ENCODE measurements around the gene ALOX5. TPM values are rescaled to one million over a fixed set of nuclear protein-coding genes. Genes with fewer than 3 reads are reported as not detected.

The ALOX5 gene
- polyA plus RNA-seq, 4 donors, result 7.4 to 20.9 (median 13.8) TPM

DNA sequence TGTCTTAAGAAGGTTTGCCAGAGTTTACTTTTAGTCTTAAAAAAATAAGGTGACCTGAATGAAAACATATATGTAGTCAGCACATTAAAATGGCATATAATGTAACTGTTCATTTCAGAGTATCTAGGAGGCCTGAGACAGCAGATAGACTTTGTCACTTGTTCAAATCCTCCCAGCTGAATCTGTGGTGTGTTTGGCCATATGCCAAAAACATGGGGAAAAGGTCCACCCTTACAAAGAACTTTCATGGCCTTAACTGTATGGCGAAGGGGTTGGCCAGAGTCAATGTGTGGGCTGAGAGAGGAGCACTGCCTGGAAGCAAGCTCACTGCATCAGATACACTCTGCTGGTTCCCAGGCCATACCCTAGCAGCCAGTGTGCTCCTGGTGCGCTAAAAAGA lies 113.7 kb downstream of the ALOX5 start:
- no peaks in the 10 kb centered on the region for H3K27me3 ChIP-seq (ENCODE audit: control insufficient read depth in 3 of 3, insufficient read depth in 3 of 3, low read length in 3 of 3)
- H3K4me1 ChIP-seq (ENCODE audit: control insufficient read depth in 3 of 3, insufficient read depth in 2 of 3, low read depth in 1 of 3, low read length in 2 of 3), result no peaks in the 10 kb centered on the region
- 88 to 97% (median 96%) methylated on average over 2 of the region's 2 CpGs for WGBS, 3 donors
- no peak overlapping the region for H3K27ac ChIP-seq (ENCODE audit: low read depth in 1 of 3, low read length in 2 of 3)
- peaks cover 0 to 15% (median 2%) of the 10 kb centered on the region in 3 donors for H3K36me3 ChIP-seq (ENCODE audit: control insufficient read depth in 3 of 3, insufficient read depth in 2 of 3, low read depth in 1 of 3, low read length in 3 of 3)
- peaks cover 0 to 11% of the 10 kb centered on the region in 2 donors for H3K9me3 ChIP-seq (ENCODE audit: control insufficient read depth in 2 of 2, insufficient read depth in 1 of 2, low read depth in 1 of 2, low read length in 1 of 2)
- H3K4me3 ChIP-seq (ENCODE audit: low read depth in 1 of 3, low read length in 3 of 3), result no peak overlapping the region
- FAIRE-seq, result no peak
- peak in 1 of 2 donors; percentile 13 for DNase-seq

DNA sequence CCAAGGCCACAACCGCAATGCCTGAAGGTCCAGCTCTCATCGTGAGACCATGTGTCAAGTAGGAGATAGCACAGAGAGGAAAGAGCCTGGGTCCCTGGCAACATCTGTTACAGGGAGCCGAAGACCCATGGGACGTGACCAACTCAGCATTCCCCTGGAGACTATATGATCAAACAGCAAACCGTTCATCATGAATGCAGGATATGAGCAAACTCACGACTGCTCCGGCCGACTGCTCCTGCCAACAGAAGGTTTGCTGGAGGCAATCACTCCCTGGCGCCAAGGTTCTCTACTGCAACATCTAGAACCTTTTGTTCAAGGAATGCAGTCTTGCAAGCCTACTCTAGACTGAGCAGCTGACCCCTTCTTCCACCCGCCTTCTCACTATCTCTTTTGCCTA lies 114.3 kb downstream of the ALOX5 start:
- DNase-seq, result no peak
- H3K4me3 ChIP-seq (ENCODE audit: low read depth in 1 of 3, low read length in 3 of 3), result no peak overlapping the region
- H3K9me3 ChIP-seq (ENCODE audit: control insufficient read depth in 2 of 2, insufficient read depth in 1 of 2, low read depth in 1 of 2, low read length in 1 of 2), result peaks cover 0 to 11% of the 10 kb centered on the region in 2 donors
- WGBS, 3 donors, result 94 to 98% (median 95%) methylated on average over 10 of the region's 10 CpGs
- H3K4me1 ChIP-seq (ENCODE audit: control insufficient read depth in 3 of 3, insufficient read depth in 2 of 3, low read depth in 1 of 3, low read length in 2 of 3), result no peaks in the 10 kb centered on the region
- no peak for FAIRE-seq
- H3K36me3 ChIP-seq (ENCODE audit: control insufficient read depth in 3 of 3, insufficient read depth in 2 of 3, low read depth in 1 of 3, low read length in 3 of 3), result peaks cover 0 to 15% (median 2%) of the 10 kb centered on the region in 3 donors
- H3K27ac ChIP-seq (ENCODE audit: low read depth in 1 of 3, low read length in 2 of 3), result no peak overlapping the region
- no peaks in the 10 kb centered on the region for H3K27me3 ChIP-seq (ENCODE audit: control insufficient read depth in 3 of 3, insufficient read depth in 3 of 3, low read length in 3 of 3)

DNA sequence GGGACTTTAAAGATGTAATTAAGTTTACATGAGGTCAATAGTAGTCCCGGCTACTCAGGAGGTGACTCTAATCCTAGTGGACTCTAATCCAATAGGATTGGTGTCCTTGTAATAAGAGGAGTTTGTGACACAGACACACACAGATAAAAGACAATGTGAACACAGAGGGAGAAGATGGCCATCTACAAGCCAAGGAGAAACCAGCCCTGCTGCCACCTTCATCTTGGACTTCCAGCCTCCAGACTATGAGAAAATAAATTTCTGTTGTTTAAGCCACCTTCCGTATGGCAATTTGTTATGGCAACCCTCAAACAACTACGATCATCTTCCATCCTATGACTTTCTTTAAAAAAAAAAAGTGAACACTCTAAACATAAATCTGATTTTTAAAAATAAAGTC lies 116.3 kb downstream of the ALOX5 start:
- FAIRE-seq, result no peak
- peaks cover 0 to 15% of the 10 kb centered on the region in 2 donors for H3K9me3 ChIP-seq (ENCODE audit: control insufficient read depth in 2 of 2, insufficient read depth in 1 of 2, low read depth in 1 of 2, low read length in 1 of 2)
- H3K36me3 ChIP-seq (ENCODE audit: control insufficient read depth in 3 of 3, insufficient read depth in 2 of 3, low read depth in 1 of 3, low read length in 3 of 3), result peaks cover 0 to 13% (median 2%) of the 10 kb centered on the region in 3 donors
- no peaks in the 10 kb centered on the region for H3K27me3 ChIP-seq (ENCODE audit: control insufficient read depth in 3 of 3, insufficient read depth in 3 of 3, low read length in 3 of 3)
- no peaks in the 10 kb centered on the region for H3K4me1 ChIP-seq (ENCODE audit: control insufficient read depth in 3 of 3, insufficient read depth in 2 of 3, low read depth in 1 of 3, low read length in 2 of 3)
- H3K27ac ChIP-seq (ENCODE audit: low read depth in 1 of 3, low read length in 2 of 3), result no peak overlapping the region
- no peak overlapping the region for H3K4me3 ChIP-seq (ENCODE audit: low read depth in 1 of 3, low read length in 3 of 3)
- DNase-seq, result no peak
- 95 to 99% (median 98%) methylated on average over 3 of the region's 3 CpGs for WGBS, 3 donors

DNA sequence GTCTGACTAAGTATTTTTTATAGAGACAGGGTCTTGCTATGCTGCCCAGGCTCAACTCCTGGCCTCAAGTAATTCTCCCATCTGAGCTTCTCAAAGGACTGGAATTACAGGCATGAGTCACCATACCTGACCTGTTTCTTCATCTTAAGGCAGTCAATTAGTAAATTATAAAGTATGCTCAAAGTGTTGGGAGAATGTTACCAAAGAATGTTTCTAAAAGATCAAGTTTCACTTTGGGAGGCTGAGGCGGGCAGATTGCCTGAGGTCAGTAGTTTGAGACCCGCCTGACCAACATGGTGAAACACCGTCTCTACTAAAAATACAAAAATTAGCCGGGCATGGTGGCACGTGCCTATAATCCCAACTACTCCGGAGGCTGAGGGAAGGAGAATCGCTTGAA lies 117.0 kb downstream of the ALOX5 start:
- H3K4me3 ChIP-seq (ENCODE audit: low read depth in 1 of 3, low read length in 3 of 3), result no peak overlapping the region
- H3K4me1 ChIP-seq (ENCODE audit: control insufficient read depth in 3 of 3, insufficient read depth in 2 of 3, low read depth in 1 of 3, low read length in 2 of 3), result no peaks in the 10 kb centered on the region
- H3K27me3 ChIP-seq (ENCODE audit: control insufficient read depth in 3 of 3, insufficient read depth in 3 of 3, low read length in 3 of 3), result no peaks in the 10 kb centered on the region
- H3K27ac ChIP-seq (ENCODE audit: low read depth in 1 of 3, low read length in 2 of 3), result no peak overlapping the region
- FAIRE-seq (no peak), DNase-seq (no peak)
- 85 to 92% (median 89%) methylated on average over 7 of the region's 7 CpGs for WGBS, 3 donors
- H3K36me3 ChIP-seq (ENCODE audit: control insufficient read depth in 3 of 3, insufficient read depth in 2 of 3, low read depth in 1 of 3, low read length in 3 of 3), result peaks cover 0 to 13% (median 2%) of the 10 kb centered on the region in 3 donors
- peaks cover 0 to 17% of the 10 kb centered on the region in 2 donors for H3K9me3 ChIP-seq (ENCODE audit: control insufficient read depth in 2 of 2, insufficient read depth in 1 of 2, low read depth in 1 of 2, low read length in 1 of 2)

Other genes with a start within 250 kb of the ALOX5 start
- gene OR13A1, start 58.6 kb upstream of the ALOX5 start, polyA plus RNA-seq, result under 1 TPM in 2 of 4 donors, not detected in 2; 0.03 to 0.12 TPM

All from small intestine (tissue), 7 donors.